ENCODE measurements around the gene CSNK2B. TPM values are rescaled to one million over a fixed set of nuclear protein-coding genes. Genes with fewer than 3 reads are reported as not detected.

The CSNK2B gene
- total RNA-seq, 3 donors from 2014 or later (not counting 1 experiment from before 2014, with no cell fraction given): 140 to 157 (median 141) TPM

DNA sequence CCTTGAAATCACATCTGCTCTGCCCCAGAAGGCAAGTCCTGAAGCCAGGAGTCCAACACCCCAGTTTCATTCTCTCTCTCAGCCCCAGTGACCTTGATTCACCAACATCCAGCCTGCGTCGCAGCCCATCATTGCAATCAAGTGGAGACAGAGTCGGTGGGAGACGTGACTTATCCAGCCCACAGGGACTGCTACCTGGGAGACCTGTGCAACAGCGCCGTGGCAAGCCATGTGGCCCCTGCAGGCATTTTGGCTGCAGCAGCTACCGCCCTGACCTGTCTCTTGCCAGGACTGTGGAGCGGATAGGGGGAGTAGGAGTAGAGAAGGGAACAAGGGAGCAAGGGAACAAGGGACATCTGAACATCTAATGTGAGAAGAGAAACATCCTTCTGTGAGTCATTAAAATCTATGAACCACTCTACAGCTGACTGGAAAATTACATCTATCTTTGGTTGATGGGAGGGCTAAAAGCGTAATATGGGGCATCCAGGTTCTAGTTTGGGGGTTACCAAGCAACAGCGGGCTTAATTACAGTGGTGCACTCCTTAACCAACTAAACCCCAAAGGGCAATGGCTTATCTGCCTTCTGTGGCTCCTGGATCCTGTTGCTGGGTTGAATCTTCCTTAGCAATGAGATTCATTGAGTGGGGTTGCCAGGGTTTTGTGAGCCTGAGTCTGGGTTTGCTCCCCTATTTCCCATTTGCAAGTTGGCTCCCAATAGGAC, 51.8 kb downstream of the CSNK2B start:
- H3K27ac ChIP-seq (ENCODE audit: low read length): no peak overlapping the region
- Mint-ChIP-seq H3K4me1 (peaks cover 0 to 5% of the 10 kb centered on the region in 2 donors), H3K27me3 (ENCODE audit: low read depth in 2 of 2) (peaks cover 0 to 6% of the 10 kb centered on the region in 2 donors), H3K36me3 (no peaks in the 10 kb centered on the region), H3K9me3 (no peaks in the 10 kb centered on the region), H3K27ac (no peak overlapping the region), H3K4me3 (no peak overlapping the region)
- no peaks in the 10 kb centered on the region for H3K27me3 ChIP-seq (ENCODE audit: control insufficient read depth, insufficient read depth, low read length)
- H3K4me1 ChIP-seq (ENCODE audit: control insufficient read depth, insufficient read depth, low read length): no peaks in the 10 kb centered on the region
- H3K36me3 ChIP-seq (ENCODE audit: control insufficient read depth, insufficient read depth, low read length): no peaks in the 10 kb centered on the region
- ATAC-seq (no peak), DNase-seq (no peak)
- 97% methylated on average over 10 of the region's 10 CpGs for WGBS (ENCODE audit: insufficient coverage)
- no peaks in the 10 kb centered on the region for H3K9me3 ChIP-seq (ENCODE audit: control insufficient read depth, insufficient read depth, low read length)
- no peak for TF ChIP-seq CTCF (IDR thresholded peaks at IDR 0.05)
- H3K4me3 ChIP-seq (ENCODE audit: low read length): no peak overlapping the region
- intact Hi-C loops (cut with micrococcal nuclease): no loop called here

DNA sequence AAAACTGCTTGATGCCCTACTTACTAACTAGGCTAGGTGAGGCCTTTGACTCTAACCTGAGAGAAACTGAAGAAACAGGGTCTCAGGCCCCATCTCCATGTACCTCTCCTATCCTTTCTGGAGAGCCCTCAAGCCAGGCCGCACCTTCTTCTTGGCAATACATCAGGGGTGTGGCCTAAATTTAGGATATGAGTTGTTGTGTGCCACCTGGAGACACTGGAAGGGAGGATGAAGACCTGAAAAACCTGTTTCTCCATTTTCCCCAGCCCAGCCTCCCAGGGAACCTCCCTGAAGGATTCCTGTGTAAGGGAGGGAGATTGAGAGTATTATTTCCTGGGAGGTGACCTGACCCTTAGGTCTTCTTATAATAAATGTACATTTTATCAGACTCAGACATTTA, 52.4 kb downstream of the CSNK2B start:
- no peaks in the 10 kb centered on the region for H3K9me3 ChIP-seq (ENCODE audit: control insufficient read depth, insufficient read depth, low read length)
- no peak overlapping the region for H3K27ac Mint-ChIP-seq

GRCh38 chr6:31719001-31719400, 53.1 kb downstream of the CSNK2B start:
- ATAC-seq (no peak), DNase-seq (no peak)
- Mint-ChIP-seq H3K27ac (no peak overlapping the region), H3K4me1 (peaks cover 8 to 16% of the 10 kb centered on the region in 2 donors), H3K27me3 (ENCODE audit: low read depth in 2 of 2) (peaks cover 0 to 5% of the 10 kb centered on the region in 2 donors), H3K9me3 (no peaks in the 10 kb centered on the region), H3K36me3 (no peaks in the 10 kb centered on the region), H3K4me3 (no peak overlapping the region)
- Histone ChIP-seq H3K9me3 (ENCODE audit: control insufficient read depth, insufficient read depth, low read length) (no peaks in the 10 kb centered on the region), H3K27ac (ENCODE audit: low read length) (no peak overlapping the region), H3K4me1 (ENCODE audit: control insufficient read depth, insufficient read depth, low read length) (peaks cover 13% of the 10 kb centered on the region), H3K27me3 (ENCODE audit: control insufficient read depth, insufficient read depth, low read length) (no peaks in the 10 kb centered on the region), H3K4me3 (ENCODE audit: low read length) (no peak overlapping the region), H3K36me3 (ENCODE audit: control insufficient read depth, insufficient read depth, low read length) (no peaks in the 10 kb centered on the region)
- WGBS (ENCODE audit: insufficient coverage): 83% methylated on average over 5 of the region's 6 CpGs
- TF ChIP-seq CTCF (IDR thresholded peaks at IDR 0.05): no peak
- intact Hi-C loops (cut with micrococcal nuclease): no loop called here

More for the DNA sequence above, 52.4 kb downstream of the CSNK2B start:
- H3K4me1 ChIP-seq (ENCODE audit: control insufficient read depth, insufficient read depth, low read length): peaks cover 5% of the 10 kb centered on the region
- H3K9me3 Mint-ChIP-seq: no peaks in the 10 kb centered on the region
- H3K36me3 Mint-ChIP-seq: no peaks in the 10 kb centered on the region
- TF ChIP-seq CTCF (IDR thresholded peaks at IDR 0.05): no peak
- intact Hi-C loops (cut with micrococcal nuclease): no loop called here
- WGBS (ENCODE audit: insufficient coverage): 80% methylated on average over 1 of the region's 1 CpG
- H3K36me3 ChIP-seq (ENCODE audit: control insufficient read depth, insufficient read depth, low read length): no peaks in the 10 kb centered on the region
- ATAC-seq: no peak
- H3K4me1 Mint-ChIP-seq: peaks cover 3 to 8% of the 10 kb centered on the region in 2 donors
- DNase-seq: no peak
- H3K27me3 Mint-ChIP-seq (ENCODE audit: low read depth in 2 of 2): peaks cover 0 to 6% of the 10 kb centered on the region in 2 donors
- H3K4me3 Mint-ChIP-seq: no peak overlapping the region
- no peaks in the 10 kb centered on the region for H3K27me3 ChIP-seq (ENCODE audit: control insufficient read depth, insufficient read depth, low read length)
- no peak overlapping the region for H3K4me3 ChIP-seq (ENCODE audit: low read length)
- H3K27ac ChIP-seq (ENCODE audit: low read length): no peak overlapping the region

Other genes with a start within 250 kb of the CSNK2B start
- 10 to 100 TPM; 33.5 to 39.0 (median 37.6) TPM for gene MICB, start 167.9 kb upstream of the CSNK2B start, total RNA-seq
- not detected for gene MCCD1, start 137.1 kb upstream of the CSNK2B start, total RNA-seq
- gene DDX39B, start 124.1 kb upstream of the CSNK2B start, total RNA-seq: 100 to 1,000 TPM; 506 to 571 (median 534) TPM
- 1 to 10 TPM; 1.0 to 2.5 (median 2.1) TPM for gene ATP6V1G2, start 119.5 kb upstream of the CSNK2B start, total RNA-seq
- 10 to 100 TPM in 2 of 3 donors, 1 to 10 TPM in 1; 8.1 to 10.9 (median 10.7) TPM for gene NFKBIL1, start 118.5 kb upstream of the CSNK2B start, total RNA-seq
- 10 to 100 TPM in 1 of 3 donors, 1 to 10 TPM in 2; 7.6 to 13.1 (median 8.7) TPM for gene LTA, start 93.8 kb upstream of the CSNK2B start, total RNA-seq
- gene TNF, start 90.5 kb upstream of the CSNK2B start, total RNA-seq: 10 to 100 TPM; 24.2 to 60.8 (median 46.9) TPM
- 10 to 100 TPM; 17.7 to 42.1 (median 32.6) TPM for gene LTB, start 83.7 kb upstream of the CSNK2B start, total RNA-seq
- 100 to 1,000 TPM in 1 of 3 donors, 10 to 100 TPM in 2; 25.4 to 120 (median 50.5) TPM for gene LST1, start 79.8 kb upstream of the CSNK2B start, total RNA-seq
- 100 to 1,000 TPM; 120 to 173 (median 137) TPM for gene NCR3, start 73.1 kb upstream of the CSNK2B start, total RNA-seq
- 10 to 100 TPM in 2 of 3 donors, 1 to 10 TPM in 1; 8.7 to 47.0 (median 17.9) TPM for gene AIF1, start 50.8 kb upstream of the CSNK2B start, total RNA-seq
- 100 to 1,000 TPM; 264 to 294 (median 294) TPM for gene PRRC2A, start 45.4 kb upstream of the CSNK2B start, total RNA-seq
- gene BAG6, start 13.4 kb upstream of the CSNK2B start, total RNA-seq: 100 to 1,000 TPM; 264 to 303 (median 274) TPM
- 1 to 10 TPM; 2.6 to 2.8 (median 2.7) TPM for gene APOM, start 10.2 kb upstream of the CSNK2B start, total RNA-seq
- 10 to 100 TPM; 25.9 to 29.9 (median 27.4) TPM for gene C6orf47, start 5.3 kb upstream of the CSNK2B start, total RNA-seq
- 10 to 100 TPM; 16.0 to 20.3 (median 18.2) TPM for gene GPANK1, start 1.1 kb upstream of the CSNK2B start, total RNA-seq
- 10 to 100 TPM; 39.9 to 50.0 (median 46.0) TPM for gene LY6G5B, start 3.9 kb downstream of the CSNK2B start, total RNA-seq
- gene LY6G5C, start 15.0 kb downstream of the CSNK2B start, total RNA-seq: 1 to 10 TPM; 2.0 to 7.9 (median 2.7) TPM
- gene ABHD16A, start 37.2 kb downstream of the CSNK2B start, total RNA-seq: 10 to 100 TPM; 92.0 to 97.6 (median 94.2) TPM
- 1 to 10 TPM in 2 of 3 donors, under 1 TPM in 1; 0.97 to 3.2 (median 1.4) TPM for gene LY6G6F, start 40.8 kb downstream of the CSNK2B start, total RNA-seq
- under 1 TPM in 1 of 3 donors, not detected in 2; 0.94 TPM for gene LY6G6D, start 49.3 kb downstream of the CSNK2B start, total RNA-seq
- gene LY6G6C, start 55.7 kb downstream of the CSNK2B start, total RNA-seq: not detected
- 10 to 100 TPM in 2 of 3 donors, 1 to 10 TPM in 1; 9.4 to 19.0 (median 12.8) TPM for gene MPIG6B, start 57.3 kb downstream of the CSNK2B start, total RNA-seq
- 10 to 100 TPM; 22.3 to 36.1 (median 24.6) TPM for gene DDAH2, start 63.2 kb downstream of the CSNK2B start, total RNA-seq
- gene CLIC1, start 70.5 kb downstream of the CSNK2B start, total RNA-seq: 100 to 1,000 TPM; 348 to 363 (median 355) TPM
- gene MSH5, start 73.9 kb downstream of the CSNK2B start, total RNA-seq: 10 to 100 TPM; 28.2 to 44.6 (median 43.7) TPM
- gene SAPCD1, start 96.6 kb downstream of the CSNK2B start, total RNA-seq: 10 to 100 TPM in 1 of 3 donors, 1 to 10 TPM in 2; 5.4 to 14.5 (median 6.9) TPM
- gene VWA7, start 111.2 kb downstream of the CSNK2B start, total RNA-seq: 1 to 10 TPM; 2.4 to 4.7 (median 3.2) TPM
- 10 to 100 TPM; 45.2 to 58.6 (median 49.2) TPM for gene VARS1, start 129.7 kb downstream of the CSNK2B start, total RNA-seq
- 10 to 100 TPM; 28.1 to 34.9 (median 29.2) TPM for gene LSM2, start 140.9 kb downstream of the CSNK2B start, total RNA-seq
- 1 to 10 TPM; 2.0 to 4.5 (median 3.6) TPM for gene HSPA1L, start 149.2 kb downstream of the CSNK2B start, total RNA-seq
- 10 to 100 TPM; 24.4 to 34.6 (median 34.5) TPM for gene HSPA1A, start 149.5 kb downstream of the CSNK2B start, total RNA-seq
- 100 to 1,000 TPM in 1 of 3 donors, 10 to 100 TPM in 1, 1 to 10 TPM in 1; 8.5 to 112 (median 15.3) TPM for gene HSPA1B, start 161.7 kb downstream of the CSNK2B start, total RNA-seq
- 10 to 100 TPM; 36.1 to 69.6 (median 51.5) TPM for gene NEU1, start 196.7 kb downstream of the CSNK2B start, total RNA-seq
- under 1 TPM in 1 of 3 donors, not detected in 2; 0.48 TPM for gene SLC44A4, start 212.9 kb downstream of the CSNK2B start, total RNA-seq
- 10 to 100 TPM; 49.3 to 56.6 (median 55.8) TPM for gene EHMT2, start 231.6 kb downstream of the CSNK2B start, total RNA-seq
- gene ZBTB12, start 236.0 kb downstream of the CSNK2B start, total RNA-seq: under 1 TPM; 0.54 to 0.77 (median 0.63) TPM

All from natural killer cell (primary cell).